ENCODE results near the gene TBC1D1.

The TBC1D1 gene

DNA sequence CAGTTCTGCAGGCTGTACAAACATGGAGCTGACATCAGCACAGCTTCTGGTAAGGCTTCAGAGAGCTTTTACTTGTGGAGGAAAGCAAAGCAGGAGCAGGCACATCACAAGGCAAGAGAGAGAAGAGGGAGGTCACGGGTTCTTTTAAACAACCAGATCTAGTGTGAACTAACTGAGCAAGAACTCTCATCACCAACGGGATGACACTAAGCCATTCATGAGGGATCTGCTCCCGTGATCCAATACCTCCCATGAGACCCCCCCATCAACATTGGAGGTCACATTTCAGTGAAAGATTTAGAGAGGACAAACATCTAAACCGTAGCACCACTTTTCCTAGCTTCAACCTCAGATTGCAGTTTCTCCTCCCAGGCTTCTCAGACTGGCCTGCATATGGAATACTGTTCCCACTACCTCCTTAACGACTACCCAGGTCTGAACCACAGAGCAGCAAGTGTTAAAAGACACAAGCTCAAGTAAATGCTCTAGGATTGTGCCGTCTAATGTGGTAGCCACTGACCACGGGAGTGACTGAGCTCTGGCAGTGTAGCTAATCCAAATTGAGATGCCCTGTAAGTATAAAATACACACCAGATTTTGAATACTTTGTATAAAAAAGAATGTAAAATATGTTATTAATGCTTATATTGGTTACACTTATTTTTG is 262.0 kb downstream of the TBC1D1 start:
- no peak for DNase-seq (ENCODE audit: low read depth)

DNA sequence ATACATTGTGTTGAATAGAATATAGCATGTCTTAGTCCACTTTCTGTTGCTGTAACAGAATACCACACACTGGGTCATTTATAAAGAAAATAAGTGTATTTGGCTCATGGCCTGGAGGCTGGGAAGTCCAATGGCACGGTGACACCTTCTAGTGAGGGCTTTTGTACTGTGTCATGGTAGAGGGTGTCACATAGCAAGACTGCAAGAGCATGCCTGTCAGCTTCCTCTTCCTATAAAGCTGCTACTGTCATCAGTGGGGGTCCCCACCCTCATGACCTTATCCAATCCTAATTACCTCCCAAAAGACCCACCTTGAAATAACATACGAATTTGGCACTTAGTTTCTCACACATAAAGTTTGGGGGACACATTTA is 262.5 kb downstream of the TBC1D1 start:
- no peak for DNase-seq (ENCODE audit: low read depth)

DNA sequence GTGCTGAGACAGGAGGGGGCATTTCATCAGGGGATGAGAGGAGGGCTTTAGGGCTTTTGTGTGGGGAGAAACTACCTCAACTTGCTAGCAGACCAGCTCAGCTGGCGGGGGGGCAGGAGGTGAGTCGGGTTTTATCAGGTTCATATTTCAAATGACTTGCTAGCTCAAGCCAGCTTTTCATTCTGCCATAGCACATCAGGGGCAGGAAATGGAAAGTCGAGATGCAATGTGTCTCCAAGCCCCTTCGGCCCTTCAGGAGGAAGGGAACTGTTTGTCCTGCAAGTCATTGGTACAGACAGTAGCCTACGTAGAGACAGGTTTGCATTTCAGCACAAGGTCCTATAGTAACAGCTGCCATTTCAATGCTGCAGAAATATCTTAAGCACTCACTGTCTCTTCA is 263.4 kb downstream of the TBC1D1 start:
- no peak for DNase-seq (ENCODE audit: low read depth)

DNA sequence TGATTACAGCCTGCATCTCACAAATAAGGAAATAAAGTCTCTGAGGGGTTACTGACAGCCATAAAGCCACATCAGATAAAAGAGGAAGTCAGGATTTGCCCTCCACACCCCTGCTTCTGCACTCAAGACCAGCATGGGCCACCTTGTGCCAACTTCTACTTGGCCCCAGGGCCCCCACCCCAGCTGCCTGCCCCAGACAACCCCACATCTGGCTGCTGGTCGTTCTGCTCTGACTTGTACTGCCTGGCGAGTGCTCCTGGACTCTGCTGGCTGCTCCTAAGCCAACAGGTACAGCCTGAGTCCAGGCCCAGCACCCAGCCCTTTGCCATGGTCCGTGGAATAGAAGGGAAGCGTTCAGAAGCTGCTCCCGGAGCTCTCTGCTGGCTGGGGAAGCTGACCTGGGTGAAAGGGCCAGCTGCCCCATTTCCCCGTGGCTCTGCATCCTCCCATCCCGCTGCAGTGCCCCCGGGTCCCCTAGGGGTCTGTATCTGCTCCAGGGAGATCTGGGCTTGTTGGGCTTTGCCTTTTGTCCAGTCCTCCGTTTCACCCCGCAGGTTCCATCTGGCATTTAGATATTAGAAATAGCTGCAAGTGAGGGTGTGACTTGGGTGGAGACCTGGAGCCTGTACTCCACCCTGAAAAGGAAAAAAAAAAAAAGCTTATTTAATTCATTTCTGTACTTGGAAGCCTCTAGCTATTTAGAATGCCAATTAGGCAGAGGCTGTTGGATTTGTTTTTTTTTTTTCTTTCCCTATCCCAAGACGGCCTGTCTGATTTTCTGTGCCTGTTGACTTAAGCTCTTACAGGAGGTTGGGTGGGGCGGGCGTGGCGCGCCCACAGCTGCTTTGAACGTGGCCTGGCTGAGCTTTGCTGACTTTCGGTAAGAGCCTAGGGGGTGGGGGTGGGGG is 264.1 kb downstream of the TBC1D1 start:
- DNase-seq (ENCODE audit: low read depth), result no peak

DNA sequence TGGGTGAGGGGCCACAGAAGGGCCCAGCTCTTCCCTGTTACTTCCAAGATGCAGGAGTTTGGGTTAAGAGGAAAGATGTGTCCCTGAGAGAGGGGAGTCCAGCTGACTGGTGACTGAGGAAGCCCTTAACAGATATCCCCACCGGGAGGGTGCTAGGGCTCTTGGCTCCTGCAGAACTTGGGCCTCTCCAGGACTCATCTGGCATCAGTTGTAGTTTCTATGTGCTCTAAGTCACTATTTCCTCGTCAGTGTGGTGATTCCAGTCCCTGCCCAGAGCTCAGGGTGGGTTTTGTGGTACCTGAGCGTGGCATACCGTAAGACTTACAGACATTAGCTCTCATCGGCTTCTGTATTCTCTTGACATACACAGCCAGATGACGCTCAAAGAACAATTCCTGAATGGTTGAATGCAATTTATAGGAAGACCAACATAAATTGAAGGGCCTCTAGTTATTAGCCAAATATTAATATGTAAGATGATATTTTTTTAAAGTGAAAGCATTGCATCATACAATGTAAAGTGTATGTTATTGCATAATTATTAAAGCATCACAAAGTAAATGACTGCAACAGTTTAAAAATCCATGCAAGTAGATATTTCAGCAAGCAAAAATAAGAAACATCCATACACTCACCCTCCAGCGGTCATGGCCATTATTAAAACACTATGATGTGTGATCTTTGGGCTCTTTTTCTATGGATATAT is 264.9 kb downstream of the TBC1D1 start:
- DNase-seq (ENCODE audit: low read depth), result no peak

DNA sequence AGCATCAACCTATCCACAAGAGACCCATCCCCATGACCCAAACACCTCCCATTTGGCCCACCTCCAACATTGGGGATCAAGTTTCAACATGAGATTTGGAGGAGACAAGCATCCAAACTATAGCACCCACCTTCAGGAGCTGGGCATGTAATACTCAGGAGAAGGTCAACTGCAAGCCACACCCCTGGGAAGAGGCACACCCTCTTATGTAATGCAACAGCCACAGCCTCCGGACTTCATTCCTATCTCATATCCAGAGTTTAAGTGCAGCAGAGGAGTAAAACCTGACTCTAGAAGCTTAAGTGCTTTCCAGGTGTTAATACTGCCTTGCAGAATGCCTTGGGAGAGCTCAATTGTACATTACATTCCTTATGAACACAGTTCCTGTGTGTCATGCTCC is 266.7 kb downstream of the TBC1D1 start:
- DNase-seq (ENCODE audit: low read depth), result no peak

DNA sequence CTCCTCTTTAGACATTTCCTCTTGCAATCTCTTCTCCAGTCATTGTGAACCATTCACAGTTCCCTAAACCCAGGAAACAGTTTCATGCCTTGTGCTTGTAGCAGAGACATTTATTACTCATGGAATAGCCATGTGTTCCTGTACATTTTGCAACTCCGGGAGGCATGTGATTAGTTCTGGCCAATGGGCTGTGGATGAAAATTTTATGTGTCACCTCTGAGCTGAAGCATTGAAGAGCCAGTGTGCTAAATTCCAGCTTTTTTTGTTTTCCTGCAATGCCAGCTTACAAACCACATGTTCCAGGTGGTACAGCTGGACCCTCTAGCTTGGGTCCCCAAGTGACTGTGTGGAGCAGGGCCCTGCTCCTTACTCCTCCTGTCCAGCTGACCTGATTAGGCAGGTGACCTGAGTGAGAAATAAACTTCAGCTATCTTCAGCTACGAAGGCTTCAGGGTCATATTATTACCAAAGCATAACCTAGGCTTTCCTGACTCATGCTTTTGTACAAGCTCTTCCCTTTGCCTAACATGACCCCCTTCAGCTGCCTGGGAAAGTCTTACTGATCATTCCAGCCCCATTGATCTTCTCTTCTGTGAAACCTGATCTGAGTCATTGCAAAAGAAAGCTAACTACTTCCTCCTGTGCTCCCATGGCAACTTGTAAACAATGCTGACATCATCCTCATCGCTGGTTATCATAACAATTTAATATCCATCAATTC is 269.8 kb downstream of the TBC1D1 start:
- peak; percentile 66 for DNase-seq (ENCODE audit: low read depth)

DNA sequence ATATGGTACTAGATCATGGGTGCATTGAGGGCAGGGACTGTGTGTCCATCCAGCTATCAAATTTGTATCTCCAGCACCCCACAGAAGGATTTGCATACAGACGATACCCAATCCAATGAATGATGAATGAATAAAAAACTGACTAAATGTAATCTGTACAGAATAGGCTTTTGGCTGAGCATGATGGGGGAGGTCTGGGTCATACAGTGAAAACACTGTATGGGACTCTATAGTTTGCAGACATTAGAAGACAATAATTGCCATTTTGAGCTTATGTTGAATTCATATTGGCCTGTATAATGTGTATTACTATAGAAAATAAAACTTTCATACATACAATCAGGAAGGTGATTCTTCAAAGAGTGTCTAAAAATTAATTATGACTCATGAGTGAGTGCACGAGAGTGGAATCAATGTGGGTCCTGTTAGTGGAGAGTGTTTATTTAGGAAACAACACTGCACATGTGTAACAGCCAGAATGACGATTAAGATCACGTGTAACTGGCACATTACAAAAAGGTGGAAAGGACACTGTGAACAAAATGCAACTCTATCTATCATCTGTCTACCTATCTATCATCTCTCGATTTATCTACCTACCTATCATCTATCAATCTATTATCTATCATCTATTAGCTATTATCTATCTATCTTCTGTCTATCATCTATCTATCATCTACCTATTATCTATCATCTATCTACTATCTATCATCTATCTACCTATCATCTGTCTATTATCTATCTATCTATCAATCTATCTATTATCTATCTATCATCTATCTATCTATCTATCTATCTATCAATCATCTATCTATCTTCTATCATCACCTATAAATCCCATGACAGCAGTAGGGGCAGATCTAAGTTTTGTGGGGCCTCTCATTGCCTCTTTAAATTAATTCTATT is 270.6 kb downstream of the TBC1D1 start:
- no peak for DNase-seq (ENCODE audit: low read depth)

DNA sequence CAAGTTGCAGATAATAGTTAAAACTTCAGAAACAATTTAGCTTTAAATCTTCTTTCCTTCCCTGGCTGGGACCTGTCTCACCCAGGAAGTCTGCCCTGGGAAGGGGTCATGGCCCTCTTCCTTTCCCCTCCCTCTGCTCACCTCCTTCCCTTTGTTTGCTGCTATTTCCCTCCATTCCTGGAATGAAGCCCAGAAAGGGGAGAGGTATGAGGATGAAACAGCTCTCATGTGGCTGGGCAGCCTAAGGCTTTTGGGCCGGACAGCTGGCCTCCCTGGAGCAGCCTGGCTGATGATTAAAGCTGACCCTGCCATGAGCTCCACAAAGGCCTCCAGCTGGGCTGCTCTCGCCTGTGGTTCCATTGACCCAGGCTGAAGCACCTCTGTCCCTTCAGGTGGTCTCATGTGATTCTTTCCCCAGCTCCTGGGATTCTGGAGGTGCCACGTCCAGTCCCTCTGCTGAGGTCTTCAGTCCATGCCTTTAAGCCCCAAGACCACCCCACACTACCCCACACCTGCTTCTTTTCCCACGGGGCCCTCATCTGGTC is 271.4 kb downstream of the TBC1D1 start:
- DNase-seq (ENCODE audit: low read depth), result no peak

DNA sequence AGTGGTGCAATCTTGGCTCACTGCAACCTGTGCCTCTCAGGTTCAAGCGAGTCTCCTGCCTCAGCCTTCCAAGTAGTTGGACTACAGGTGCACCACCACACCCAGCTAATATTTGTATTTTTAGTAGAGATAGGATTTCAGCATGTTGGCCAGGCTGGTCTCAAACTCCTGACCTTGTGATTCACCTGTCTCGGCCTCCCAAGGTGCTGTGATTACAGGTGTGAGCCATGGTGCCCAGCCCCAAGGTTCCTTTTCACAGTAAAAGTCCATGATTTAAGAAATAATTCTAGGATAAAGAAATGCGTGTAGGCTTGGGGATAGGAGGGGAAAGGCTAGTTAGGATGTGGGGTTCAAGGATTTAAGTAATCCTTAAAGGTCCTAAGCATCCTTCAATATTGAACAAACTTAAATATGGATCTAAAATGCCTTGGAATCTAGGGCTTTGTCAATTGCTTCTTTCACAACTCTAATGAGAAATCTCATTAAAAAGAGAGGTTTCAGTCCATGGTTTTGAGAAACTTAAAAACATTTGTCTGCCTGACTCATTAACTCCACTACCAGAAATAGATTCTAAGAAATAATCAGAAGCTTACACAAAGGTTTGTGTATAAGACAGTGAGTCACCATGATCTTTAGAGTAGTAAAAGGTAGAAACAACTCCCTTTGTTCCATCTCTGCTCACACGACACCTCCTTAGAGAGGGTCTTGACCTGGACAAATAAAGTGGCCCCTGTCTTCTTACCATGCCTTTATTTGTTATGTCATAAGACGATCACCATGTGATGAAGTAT is 272.5 kb downstream of the TBC1D1 start:
- no peak for DNase-seq (ENCODE audit: low read depth)

DNA sequence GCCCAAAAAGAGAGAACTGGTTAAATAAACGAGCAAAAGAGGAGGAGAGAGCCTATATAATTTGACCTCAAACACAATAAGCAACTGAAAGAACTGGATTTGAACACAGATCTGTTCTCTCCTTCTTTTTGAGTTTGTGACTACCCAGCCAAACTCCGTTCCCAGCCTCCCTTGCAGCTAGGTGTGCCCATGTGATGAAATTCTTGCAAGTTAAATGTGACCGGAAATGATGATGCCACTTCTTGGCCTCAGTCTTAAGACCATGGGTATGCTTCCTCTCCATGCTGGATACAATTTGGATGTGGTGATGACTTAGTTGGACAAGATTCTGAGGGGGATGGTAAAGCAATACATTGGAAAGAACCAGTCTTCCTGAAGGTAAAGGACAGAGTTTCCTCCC is 273.5 kb downstream of the TBC1D1 start:
- no peak for DNase-seq (ENCODE audit: low read depth)

DNA sequence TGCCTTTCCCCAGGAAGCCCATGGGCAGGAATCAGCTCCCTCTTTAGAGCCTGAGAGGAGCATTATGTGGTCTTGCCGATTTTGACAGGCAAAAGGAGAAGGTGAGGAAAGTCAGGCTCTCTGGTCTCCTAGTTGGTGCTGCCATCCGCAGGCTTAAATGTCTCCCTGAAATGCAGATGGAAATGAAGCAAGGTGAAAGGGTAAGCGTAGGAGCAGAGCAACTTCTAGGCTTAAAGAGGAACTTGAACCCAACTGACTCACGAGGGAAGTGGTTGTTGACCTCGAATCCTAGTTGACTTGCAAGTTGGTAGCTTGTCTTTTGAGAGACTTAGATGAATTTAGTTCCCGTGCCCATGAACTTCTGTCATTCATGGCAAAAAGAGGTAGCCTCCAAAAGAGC is 275.2 kb downstream of the TBC1D1 start:
- DNase-seq (ENCODE audit: low read depth), result no peak

DNA sequence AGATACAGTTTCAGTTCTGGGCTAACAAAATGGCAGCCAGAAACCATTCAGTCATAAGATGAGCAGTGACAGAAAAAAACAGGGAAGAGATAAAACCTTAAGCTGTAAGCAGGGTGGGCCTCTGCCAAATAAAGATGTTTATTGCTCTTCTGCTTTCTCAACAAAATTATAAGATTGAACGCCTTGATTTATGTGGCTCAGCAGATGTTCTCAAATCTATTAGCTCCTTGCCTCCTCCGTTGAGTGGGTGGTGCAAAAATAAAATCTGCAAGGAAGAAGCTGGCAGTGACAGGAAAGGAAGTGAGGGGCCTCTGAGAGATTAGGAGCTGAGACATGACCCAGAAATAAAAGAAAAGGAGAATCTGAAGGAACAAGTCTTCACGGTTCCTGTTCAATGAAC is 275.9 kb downstream of the TBC1D1 start:
- DNase-seq (ENCODE audit: low read depth), result no peak

DNA sequence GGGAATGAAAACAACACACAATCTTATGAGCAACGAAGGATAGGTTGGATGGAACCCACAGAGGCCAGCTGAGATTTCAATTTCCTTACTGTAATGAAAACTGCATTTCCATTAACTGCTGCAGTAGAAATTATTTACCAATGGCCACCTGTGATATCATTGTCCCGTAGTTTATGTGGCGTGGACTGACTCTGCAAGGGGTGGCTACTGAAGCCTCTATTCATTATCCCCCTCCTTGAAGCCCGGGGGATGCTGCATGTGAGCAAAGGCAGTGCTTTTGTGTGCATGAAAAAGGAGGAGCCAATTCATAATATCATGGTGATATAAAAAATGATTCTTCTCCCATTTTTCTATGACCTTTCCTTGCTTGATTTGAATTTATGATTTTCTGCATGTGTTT is 277.1 kb downstream of the TBC1D1 start:
- no peak for DNase-seq (ENCODE audit: low read depth)

DNA sequence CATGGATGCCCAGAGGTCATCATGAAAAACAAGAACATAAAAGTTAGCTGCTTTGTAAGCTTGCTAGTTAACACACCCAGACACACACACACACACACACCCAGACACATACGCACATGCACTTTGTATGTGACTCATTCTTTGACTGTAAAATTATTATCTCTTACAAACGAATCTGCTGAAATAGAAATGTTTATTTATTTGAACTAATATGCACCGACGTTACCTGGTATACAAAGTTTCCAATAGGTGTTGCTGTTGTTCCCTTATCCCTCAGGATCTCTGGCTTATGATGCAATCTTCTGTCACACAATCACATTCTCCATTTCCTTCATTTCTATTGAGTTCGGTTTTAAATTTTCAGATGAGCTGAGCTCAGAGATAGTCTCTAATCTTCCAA is 278.6 kb downstream of the TBC1D1 start:
- DNase-seq (ENCODE audit: low read depth), result no peak

DNA sequence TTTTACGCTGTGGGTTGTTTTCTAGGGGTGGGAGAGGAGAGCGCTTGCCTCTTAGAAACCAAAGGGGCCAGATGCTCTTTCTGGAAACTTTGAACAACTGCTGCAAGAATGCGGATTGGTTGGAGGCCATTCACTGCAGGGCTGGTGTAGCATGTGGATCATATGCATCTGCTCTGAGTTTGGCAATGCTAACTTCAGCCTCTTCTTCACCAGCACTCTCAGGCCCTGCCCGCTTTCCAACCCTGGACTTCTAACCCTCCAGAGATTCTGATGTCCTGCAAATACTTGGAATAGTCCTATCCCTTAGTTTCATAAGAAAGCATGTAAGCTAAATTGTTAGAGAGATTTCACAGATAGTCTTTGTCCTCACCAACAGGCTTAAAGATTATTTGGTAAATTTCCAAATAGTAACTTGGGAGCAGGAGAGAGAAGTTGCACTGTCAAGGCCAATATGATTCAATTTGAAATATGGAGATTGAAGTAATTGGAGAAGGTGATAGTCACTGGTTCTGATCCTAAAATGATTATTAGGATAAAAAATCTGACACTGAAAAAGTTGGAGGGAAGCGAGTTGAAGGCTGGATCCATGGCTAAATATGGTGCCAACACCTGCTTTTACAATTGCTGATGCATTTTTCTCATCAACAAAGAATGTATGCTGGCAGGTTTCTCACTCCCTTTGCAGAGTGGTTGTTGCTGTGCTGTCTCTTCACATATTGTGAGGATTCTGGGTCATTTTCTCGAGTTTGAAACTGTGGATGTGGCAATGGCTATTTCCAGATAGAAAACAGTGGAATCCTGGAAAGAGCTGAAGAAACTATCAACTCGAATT is 279.7 kb downstream of the TBC1D1 start:
- no peak for DNase-seq (ENCODE audit: low read depth)

DNA sequence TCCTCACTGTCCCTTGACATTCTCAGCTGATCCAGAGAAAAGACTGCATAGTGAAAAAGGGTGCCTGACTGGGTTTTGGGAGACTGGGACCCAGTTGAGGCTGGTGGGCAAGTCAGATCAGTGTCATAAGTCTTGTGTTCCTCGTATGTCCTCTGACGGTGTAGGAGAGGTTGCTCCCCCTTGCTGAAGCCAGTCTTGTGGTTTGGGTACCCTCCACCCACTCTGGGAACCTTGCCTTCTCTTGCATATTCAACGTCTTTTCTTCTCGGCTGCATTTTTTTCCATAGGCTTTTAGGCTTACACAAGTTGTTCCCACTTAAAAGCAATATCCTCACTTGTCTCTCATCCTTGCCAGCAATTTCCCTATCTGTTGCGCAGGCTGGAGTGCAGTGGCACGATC is 281.2 kb downstream of the TBC1D1 start:
- DNase-seq (ENCODE audit: low read depth), result no peak

DNA sequence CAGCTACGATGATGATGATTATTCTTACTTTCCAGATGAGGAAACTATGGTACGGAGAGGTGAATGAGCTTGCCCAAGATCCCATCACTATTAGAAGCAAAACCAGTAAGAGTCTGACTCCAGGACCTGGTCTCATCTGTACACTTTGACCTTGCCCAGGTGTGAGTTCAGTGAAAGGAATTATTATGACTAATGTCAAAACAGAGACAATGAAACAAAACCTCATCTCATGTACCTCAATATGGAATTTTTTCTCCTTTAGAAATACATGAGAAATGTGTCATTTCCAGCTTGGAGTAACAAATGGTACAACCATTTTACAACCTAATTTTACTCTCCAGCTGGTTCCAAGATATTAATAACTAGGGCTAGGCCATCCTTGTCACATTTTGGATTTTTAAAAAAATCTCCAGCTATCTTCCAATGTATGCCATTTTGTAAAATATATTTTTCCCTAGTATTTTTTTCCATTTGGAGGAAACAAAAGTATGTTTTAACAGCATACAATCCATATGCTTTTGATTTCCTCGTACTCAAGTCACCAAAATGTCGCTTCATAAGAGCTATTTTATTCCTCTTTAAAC is 283.1 kb downstream of the TBC1D1 start:
- DNase-seq (ENCODE audit: low read depth), result no peak

DNA sequence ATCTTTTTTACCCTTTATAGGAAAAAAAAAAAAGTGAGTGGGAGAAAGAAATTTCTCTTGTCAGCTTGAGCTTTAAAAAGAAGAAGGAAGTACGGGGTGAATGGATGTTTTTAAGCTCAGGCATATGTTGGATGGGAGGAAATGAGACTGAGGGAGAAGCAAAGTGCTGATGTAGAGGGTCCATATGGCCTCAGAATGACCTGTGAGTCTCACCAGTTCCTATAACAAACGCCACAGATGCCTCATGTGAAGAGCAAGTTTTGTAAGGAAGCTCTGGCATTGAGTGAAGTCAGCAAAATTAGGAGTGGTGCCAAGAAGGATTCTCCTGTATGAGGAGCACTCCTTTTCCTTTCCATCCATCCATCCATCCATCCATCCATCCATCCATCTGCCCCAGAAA is 283.9 kb downstream of the TBC1D1 start:
- DNase-seq (ENCODE audit: low read depth), result no peak

Measured in HS-27A (cell line).